HEK293T (cell line): ENCODE data around the gene AMFR.

ENCODE experiments used
- BHLHE40 ChIP-seq: fragments of 450-650 bp; IDR thresholded peaks from 2 replicates; pipeline ENCODE4 v1.6.1; 2016; ENCODE audit warnings: mild to moderate bottlenecking, moderate library complexity, borderline replicate concordance
- CTBP1 ChIP-seq: fragments of 450-650 bp; IDR thresholded peaks from 2 replicates; pipeline ENCODE4 v1.6.1; 2016; ENCODE audit warnings: borderline replicate concordance
- FOXA1 ChIP-seq: fragments of 450-650 bp; IDR thresholded peaks from 2 replicates; pipeline ENCODE4 v1.6.1; 2016; ENCODE audit warnings: mild to moderate bottlenecking
- FOXK2 ChIP-seq: fragments of 450-650 bp; IDR thresholded peaks from 2 replicates; pipeline ENCODE4 v1.6.1; 2016; ENCODE audit warnings: mild to moderate bottlenecking
- FOXM1 ChIP-seq: fragments of 450-650 bp; IDR thresholded peaks from 2 replicates; pipeline ENCODE4 v1.6.1; 2017; ENCODE audit warnings: mild to moderate bottlenecking, borderline replicate concordance
- L3MBTL2 ChIP-seq: fragments of 450-650 bp; conservative IDR thresholded peaks from 2 replicates; pipeline ENCODE4 v1.6.1; 2016; ENCODE audit warnings: mild to moderate bottlenecking
- LEF1 ChIP-seq: fragments of 450-650 bp; IDR thresholded peaks from 2 replicates; pipeline ENCODE4 v1.6.1; 2017; ENCODE audit warnings: mild to moderate bottlenecking, borderline replicate concordance
- NFRKB ChIP-seq: fragments of 450-650 bp; IDR thresholded peaks from 2 replicates; pipeline ENCODE4 v1.6.1; 2016; ENCODE audit warnings: mild to moderate bottlenecking, moderate library complexity
- PKNOX1 ChIP-seq: fragments of 450-650 bp; IDR thresholded peaks from 2 replicates; pipeline ENCODE4 v1.6.1; 2016
- SP1 ChIP-seq: fragments of 450-650 bp; IDR thresholded peaks from 2 replicates; pipeline ENCODE4 v1.6.1; 2017
- SUZ12 ChIP-seq: fragments of 450-650 bp; IDR thresholded peaks from 2 replicates; pipeline ENCODE4 v1.6.1; 2016; ENCODE audit warnings: mild to moderate bottlenecking
- TARDBP ChIP-seq: fragments of 450-650 bp; IDR thresholded peaks from 2 replicates; pipeline ENCODE4 v1.6.1; 2016
- ZNF384 ChIP-seq: fragments of 450-650 bp; IDR thresholded peaks from 2 replicates; pipeline ENCODE4 v1.6.1; 2016

DNA sequence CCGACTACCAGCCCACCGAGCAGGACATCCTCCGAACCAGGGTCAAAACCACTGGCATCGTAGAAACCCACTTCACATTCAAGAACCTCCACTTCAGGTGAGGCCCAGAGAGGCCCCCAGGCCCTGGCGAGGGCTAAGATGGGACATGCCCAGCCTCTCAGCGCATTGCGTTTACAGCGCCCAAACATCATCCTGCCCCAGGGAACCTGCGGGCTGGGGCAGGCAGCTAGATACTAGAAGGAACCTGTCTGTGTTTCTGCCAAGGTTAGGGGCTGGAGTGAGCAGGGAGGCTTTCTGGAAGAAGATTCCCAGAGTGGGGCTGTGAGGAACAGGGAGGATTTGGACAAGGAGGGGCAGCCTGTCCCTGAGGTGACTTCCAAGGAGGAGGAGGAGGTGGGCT is 90.6 kb downstream of the AMFR start:
- no peak for TF ChIP-seq SP1
- no peak for TF ChIP-seq CTBP1
- no peak for TF ChIP-seq LEF1
- no peak for TF ChIP-seq TARDBP
- no peak for TF ChIP-seq PKNOX1
- TF ChIP-seq NFRKB, result no peak
- no peak for TF ChIP-seq ZNF384
- TF ChIP-seq FOXK2, result no peak
- no peak for TF ChIP-seq FOXA1
- no peak for TF ChIP-seq BHLHE40
- no peak for TF ChIP-seq L3MBTL2
- TF ChIP-seq FOXM1, result no peak
- no peak for TF ChIP-seq SUZ12
